Central memory CD8-positive, alpha-beta T cell (primary cell): ENCODE measurements around the gene RRAD.

Source experiments
- ATAC-seq: fragments of 150-1000 bp; cut with Tn5 transposase; replicated peaks from 2 replicates; pipeline ENCODE4 v1.10.0; 2022; ENCODE audit warnings: mild to moderate bottlenecking, moderate FRiP score, moderate number of reproducible peaks; ENCODE audit not compliant: poor library complexity, severe bottlenecking; ENCODE audit errors: extremely low read depth
- DNase-seq, 2 donors: peaks; one replicate each; pipeline ENCODE4 v3.0.0; 2021; ENCODE audit warnings: low spot score in 2 of 2
- H3K27ac Mint-ChIP-seq: one replicate; pipeline ENCODE4 v1.8.0; 2022; ENCODE audit warnings: low read depth, mild to moderate bottlenecking, moderate library complexity, mixed read lengths
- H3K27me3 Mint-ChIP-seq: one replicate; pipeline ENCODE4 v1.8.0; 2022; ENCODE audit warnings: mixed read lengths
- H3K36me3 Mint-ChIP-seq: one replicate; pipeline ENCODE4 v1.8.0; 2022; ENCODE audit warnings: mild to moderate bottlenecking, moderate library complexity, mixed read lengths; ENCODE audit not compliant: insufficient read depth
- H3K4me1 Mint-ChIP-seq: one replicate; pipeline ENCODE4 v1.8.0; 2022; ENCODE audit warnings: mixed read lengths
- H3K4me3 Mint-ChIP-seq: one replicate; pipeline ENCODE4 v1.8.0; 2022; ENCODE audit warnings: mild to moderate bottlenecking, moderate library complexity, mixed read lengths
- H3K9me3 Mint-ChIP-seq: one replicate; pipeline ENCODE4 v1.8.0; 2022; ENCODE audit warnings: mixed read lengths

Gene RRAD

GRCh38 chr16:66926171-66926947 is 1.0 kb upstream of the RRAD start:
- H3K9me3 Mint-ChIP-seq = no peaks in the 10 kb centered on the region
- DNase-seq = no peak
- H3K27me3 Mint-ChIP-seq = peaks cover 46% of the 10 kb centered on the region
- peaks cover 13% of the 10 kb centered on the region for H3K4me1 Mint-ChIP-seq
- peak overlapping the region; percentile 73 for H3K4me3 Mint-ChIP-seq
- no peak for ATAC-seq
- no peaks in the 10 kb centered on the region for H3K36me3 Mint-ChIP-seq
- H3K27ac Mint-ChIP-seq = no peak overlapping the region

- H3K9me3 Mint-ChIP-seq = no peaks in the 10 kb centered on the region
- peaks cover 51% of the 10 kb centered on the region for H3K27me3 Mint-ChIP-seq
- H3K36me3 Mint-ChIP-seq = no peaks in the 10 kb centered on the region
- peak; percentile 67 for ATAC-seq
- no peak overlapping the region for H3K27ac Mint-ChIP-seq
- peak in 1 of 2 donors; percentile 13 for DNase-seq
- H3K4me1 Mint-ChIP-seq = peaks cover 12% of the 10 kb centered on the region
- H3K4me3 Mint-ChIP-seq = peak overlapping the region; percentile 73
These were observed 611 bp downstream of the RRAD start for GRCh38 chr16:66924527-66925321.

- no peak overlapping the region for H3K27ac Mint-ChIP-seq
- DNase-seq = no peak
- H3K9me3 Mint-ChIP-seq = no peaks in the 10 kb centered on the region
- H3K4me3 Mint-ChIP-seq = no peak overlapping the region
- H3K27me3 Mint-ChIP-seq = peaks cover 51% of the 10 kb centered on the region
- ATAC-seq = no peak
- no peaks in the 10 kb centered on the region for H3K36me3 Mint-ChIP-seq
- peaks cover 12% of the 10 kb centered on the region for H3K4me1 Mint-ChIP-seq
These were observed 1.5 kb downstream of the RRAD start for GRCh38 chr16:66923866-66924265.

- H3K4me1 Mint-ChIP-seq = peaks cover 12% of the 10 kb centered on the region
- no peak for DNase-seq
- H3K36me3 Mint-ChIP-seq = no peaks in the 10 kb centered on the region
- H3K4me3 Mint-ChIP-seq = no peak overlapping the region
- no peak for ATAC-seq
- peaks cover 51% of the 10 kb centered on the region for H3K27me3 Mint-ChIP-seq
- no peak overlapping the region for H3K27ac Mint-ChIP-seq
- no peaks in the 10 kb centered on the region for H3K9me3 Mint-ChIP-seq
These were observed 2.0 kb downstream of the RRAD start for GRCh38 chr16:66923247-66923731.

- H3K36me3 Mint-ChIP-seq = no peaks in the 10 kb centered on the region
- H3K4me1 Mint-ChIP-seq = peaks cover 12% of the 10 kb centered on the region
- no peak overlapping the region for H3K27ac Mint-ChIP-seq
- H3K4me3 Mint-ChIP-seq = no peak overlapping the region
- no peaks in the 10 kb centered on the region for H3K9me3 Mint-ChIP-seq
- H3K27me3 Mint-ChIP-seq = peaks cover 51% of the 10 kb centered on the region
- DNase-seq (no peak), ATAC-seq (no peak)
These were observed 3.4 kb downstream of the RRAD start for GRCh38 chr16:66921729-66922450.

- ATAC-seq = no peak
- Mint-ChIP-seq H3K4me1 (peaks cover 12% of the 10 kb centered on the region), H3K9me3 (no peaks in the 10 kb centered on the region), H3K27me3 (peaks cover 44% of the 10 kb centered on the region), H3K36me3 (no peaks in the 10 kb centered on the region), H3K27ac (no peak overlapping the region), H3K4me3 (no peak overlapping the region)
- DNase-seq = no peak
These were observed 4.2 kb downstream of the RRAD start for GRCh38 chr16:66920924-66921680.

GRCh38 chr16:66920299-66920590 is 5.1 kb downstream of the RRAD start:
- no peak overlapping the region for H3K4me3 Mint-ChIP-seq
- DNase-seq (no peak), ATAC-seq (no peak)
- H3K36me3 Mint-ChIP-seq = no peaks in the 10 kb centered on the region
- H3K27ac Mint-ChIP-seq = no peak overlapping the region
- H3K4me1 Mint-ChIP-seq = peaks cover 6% of the 10 kb centered on the region
- no peaks in the 10 kb centered on the region for H3K9me3 Mint-ChIP-seq
- peaks cover 36% of the 10 kb centered on the region for H3K27me3 Mint-ChIP-seq

GRCh38 chr16:66919569-66920298 is 5.6 kb downstream of the RRAD start:
- Mint-ChIP-seq H3K27ac (no peak overlapping the region), H3K4me1 (peaks cover 5% of the 10 kb centered on the region), H3K4me3 (no peak overlapping the region), H3K27me3 (peaks cover 31% of the 10 kb centered on the region), H3K9me3 (no peaks in the 10 kb centered on the region), H3K36me3 (no peaks in the 10 kb centered on the region)
- no peak for DNase-seq
- ATAC-seq = no peak

- H3K4me3 Mint-ChIP-seq = no peak within 1 kb of the TSS
- peaks cover 4% of the 10 kb centered on the region for H3K4me1 Mint-ChIP-seq
- ATAC-seq (no peak), DNase-seq (no peak)
- no peaks in the 10 kb centered on the region for H3K9me3 Mint-ChIP-seq
- H3K27ac Mint-ChIP-seq = no peak within 1 kb of the TSS
- H3K36me3 Mint-ChIP-seq = no peaks in the 10 kb centered on the region
- H3K27me3 Mint-ChIP-seq = peaks cover 23% of the 10 kb centered on the region
These were observed 6.3 kb downstream of the RRAD start, which contains the start of gene CDH16 for GRCh38 chr16:66918803-66919568. Gene CDH16, minus strand, starts transcription at chr16:66918885. Its CDS starts 820 bp downstream, at chr16:66918065.

GRCh38 chr16:66918355-66918754 is 7.0 kb downstream of the RRAD start:
- Mint-ChIP-seq H3K4me1 (no peaks in the 10 kb centered on the region), H3K27me3 (peaks cover 17% of the 10 kb centered on the region), H3K36me3 (no peaks in the 10 kb centered on the region), H3K9me3 (no peaks in the 10 kb centered on the region), H3K4me3 (no peak overlapping the region), H3K27ac (no peak overlapping the region)
- ATAC-seq = no peak
- DNase-seq = no peak

GRCh38 chr16:66917741-66918140 is 7.6 kb downstream of the RRAD start:
- no peak for ATAC-seq
- Mint-ChIP-seq H3K36me3 (no peaks in the 10 kb centered on the region), H3K27me3 (peaks cover 11% of the 10 kb centered on the region), H3K9me3 (no peaks in the 10 kb centered on the region), H3K4me3 (no peak overlapping the region), H3K27ac (no peak overlapping the region), H3K4me1 (no peaks in the 10 kb centered on the region)
- DNase-seq = no peak
